Measurements from ENCODE around the gene B4GAT1. TPM values are rescaled to one million over a fixed set of nuclear protein-coding genes. Genes with fewer than 3 reads are reported as not detected.

B4GAT1 gene
- total and polyA plus RNA-seq, 9 of the 15 experiments (the other 6 are each of a cell fraction or from before 2014, with no cell fraction given): 0.86 to 9.5 (median 3.8) TPM

DNA sequence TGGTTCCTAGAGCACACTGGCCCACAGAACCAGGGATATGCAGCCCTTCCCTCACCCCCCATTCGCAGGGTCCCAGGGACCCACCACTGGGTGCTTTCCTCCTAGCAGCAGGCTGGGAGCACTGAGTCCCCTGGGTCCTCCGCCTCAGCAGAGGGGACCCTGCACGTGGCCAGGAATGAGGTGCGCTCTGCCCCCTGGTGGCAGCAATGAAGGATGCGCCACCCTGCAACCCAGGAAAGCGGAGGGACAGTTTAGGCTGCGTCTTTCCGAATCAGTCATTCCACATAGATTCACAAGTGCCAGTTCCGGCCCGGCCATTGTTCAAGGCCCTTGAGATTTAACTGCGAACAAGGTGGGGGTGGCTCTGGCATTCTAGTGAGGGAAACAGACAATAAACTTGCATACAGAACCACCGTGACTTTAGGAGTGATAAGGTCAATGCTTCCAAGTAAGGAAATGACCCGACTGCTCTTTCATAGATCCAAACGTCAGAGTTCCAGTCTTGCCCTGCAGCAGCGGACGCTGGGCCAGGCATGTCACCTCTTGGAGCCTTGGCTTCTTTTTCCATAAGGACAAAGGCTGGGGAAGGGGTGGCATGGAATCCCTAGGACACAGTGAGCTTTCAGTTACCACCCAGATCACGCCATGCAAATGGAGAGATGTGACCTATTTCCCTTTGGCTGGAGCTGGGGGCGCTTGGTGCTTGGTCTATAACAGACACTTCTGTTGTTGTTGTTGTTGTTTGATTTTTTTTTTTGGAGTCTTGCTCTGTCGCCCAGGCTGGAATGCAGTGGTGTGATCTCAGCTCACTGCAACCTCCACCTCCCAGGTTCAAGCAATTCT, 18.9 kb downstream of the B4GAT1 start (continued):
- TF ChIP-seq BACH1 (tag; IDR thresholded peaks at IDR 0.05) (no peak), ZBTB17 (CRISPR knock-in tag; IDR thresholded peaks at IDR 0.05) (no peak), RBM14 (IDR thresholded peaks at IDR 0.05; ENCODE audit: borderline replicate concordance, insufficient read depth, low read depth, low read length) (no peak), ZNF766 (CRISPR knock-in tag; conservative IDR thresholded peaks at IDR 0.05) (no peak), U2AF1 (optimal IDR thresholded peaks at IDR 0.05; ENCODE audit: low read depth, low read length) (no peak), ZFP30 (CRISPR knock-in tag; IDR thresholded peaks at IDR 0.05; ENCODE audit: borderline replicate concordance) (no peak), AFF4 (CRISPR knock-in tag; IDR thresholded peaks at IDR 0.05) (no peak), KDM5B (IDR thresholded peaks at IDR 0.05; ENCODE audit: insufficient replicate concordance, low read depth, low read length) (peak; percentile 39), NFRKB (IDR thresholded peaks at IDR 0.05; ENCODE audit: low read depth) (no peak), RHOXF2B (CRISPR knock-in tag; conservative IDR thresholded peaks at IDR 0.05) (no peak), MIER1 (IDR thresholded peaks at IDR 0.05; ENCODE audit: low read depth) (no peak)
- TF ChIP-seq, protein P1, sequence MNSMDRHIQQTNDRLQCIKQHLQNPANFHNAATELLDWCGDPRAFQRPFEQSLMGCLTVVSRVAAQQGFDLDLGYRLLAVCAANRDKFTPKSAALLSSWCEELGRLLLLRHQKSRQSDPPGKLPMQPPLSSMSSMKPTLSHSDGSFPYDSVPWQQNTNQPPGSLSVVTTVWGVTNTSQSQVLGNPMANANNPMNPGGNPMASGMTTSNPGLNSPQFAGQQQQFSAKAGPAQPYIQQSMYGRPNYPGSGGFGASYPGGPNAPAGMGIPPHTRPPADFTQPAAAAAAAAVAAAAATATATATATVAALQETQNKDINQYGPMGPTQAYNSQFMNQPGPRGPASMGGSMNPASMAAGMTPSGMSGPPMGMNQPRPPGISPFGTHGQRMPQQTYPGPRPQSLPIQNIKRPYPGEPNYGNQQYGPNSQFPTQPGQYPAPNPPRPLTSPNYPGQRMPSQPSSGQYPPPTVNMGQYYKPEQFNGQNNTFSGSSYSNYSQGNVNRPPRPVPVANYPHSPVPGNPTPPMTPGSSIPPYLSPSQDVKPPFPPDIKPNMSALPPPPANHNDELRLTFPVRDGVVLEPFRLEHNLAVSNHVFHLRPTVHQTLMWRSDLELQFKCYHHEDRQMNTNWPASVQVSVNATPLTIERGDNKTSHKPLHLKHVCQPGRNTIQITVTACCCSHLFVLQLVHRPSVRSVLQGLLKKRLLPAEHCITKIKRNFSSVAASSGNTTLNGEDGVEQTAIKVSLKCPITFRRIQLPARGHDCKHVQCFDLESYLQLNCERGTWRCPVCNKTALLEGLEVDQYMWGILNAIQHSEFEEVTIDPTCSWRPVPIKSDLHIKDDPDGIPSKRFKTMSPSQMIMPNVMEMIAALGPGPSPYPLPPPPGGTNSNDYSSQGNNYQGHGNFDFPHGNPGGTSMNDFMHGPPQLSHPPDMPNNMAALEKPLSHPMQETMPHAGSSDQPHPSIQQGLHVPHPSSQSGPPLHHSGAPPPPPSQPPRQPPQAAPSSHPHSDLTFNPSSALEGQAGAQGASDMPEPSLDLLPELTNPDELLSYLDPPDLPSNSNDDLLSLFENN (IDR thresholded peaks at IDR 0.05; ENCODE audit: low read depth in 2 of 2, low read length in 2 of 2): no peak
- TF ChIP-seq, protein P2, sequence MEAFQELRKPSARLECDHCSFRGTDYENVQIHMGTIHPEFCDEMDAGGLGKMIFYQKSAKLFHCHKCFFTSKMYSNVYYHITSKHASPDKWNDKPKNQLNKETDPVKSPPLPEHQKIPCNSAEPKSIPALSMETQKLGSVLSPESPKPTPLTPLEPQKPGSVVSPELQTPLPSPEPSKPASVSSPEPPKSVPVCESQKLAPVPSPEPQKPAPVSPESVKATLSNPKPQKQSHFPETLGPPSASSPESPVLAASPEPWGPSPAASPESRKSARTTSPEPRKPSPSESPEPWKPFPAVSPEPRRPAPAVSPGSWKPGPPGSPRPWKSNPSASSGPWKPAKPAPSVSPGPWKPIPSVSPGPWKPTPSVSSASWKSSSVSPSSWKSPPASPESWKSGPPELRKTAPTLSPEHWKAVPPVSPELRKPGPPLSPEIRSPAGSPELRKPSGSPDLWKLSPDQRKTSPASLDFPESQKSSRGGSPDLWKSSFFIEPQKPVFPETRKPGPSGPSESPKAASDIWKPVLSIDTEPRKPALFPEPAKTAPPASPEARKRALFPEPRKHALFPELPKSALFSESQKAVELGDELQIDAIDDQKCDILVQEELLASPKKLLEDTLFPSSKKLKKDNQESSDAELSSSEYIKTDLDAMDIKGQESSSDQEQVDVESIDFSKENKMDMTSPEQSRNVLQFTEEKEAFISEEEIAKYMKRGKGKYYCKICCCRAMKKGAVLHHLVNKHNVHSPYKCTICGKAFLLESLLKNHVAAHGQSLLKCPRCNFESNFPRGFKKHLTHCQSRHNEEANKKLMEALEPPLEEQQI (IDR thresholded peaks at IDR 0.05): no peak
- TF ChIP-seq, protein P3, sequence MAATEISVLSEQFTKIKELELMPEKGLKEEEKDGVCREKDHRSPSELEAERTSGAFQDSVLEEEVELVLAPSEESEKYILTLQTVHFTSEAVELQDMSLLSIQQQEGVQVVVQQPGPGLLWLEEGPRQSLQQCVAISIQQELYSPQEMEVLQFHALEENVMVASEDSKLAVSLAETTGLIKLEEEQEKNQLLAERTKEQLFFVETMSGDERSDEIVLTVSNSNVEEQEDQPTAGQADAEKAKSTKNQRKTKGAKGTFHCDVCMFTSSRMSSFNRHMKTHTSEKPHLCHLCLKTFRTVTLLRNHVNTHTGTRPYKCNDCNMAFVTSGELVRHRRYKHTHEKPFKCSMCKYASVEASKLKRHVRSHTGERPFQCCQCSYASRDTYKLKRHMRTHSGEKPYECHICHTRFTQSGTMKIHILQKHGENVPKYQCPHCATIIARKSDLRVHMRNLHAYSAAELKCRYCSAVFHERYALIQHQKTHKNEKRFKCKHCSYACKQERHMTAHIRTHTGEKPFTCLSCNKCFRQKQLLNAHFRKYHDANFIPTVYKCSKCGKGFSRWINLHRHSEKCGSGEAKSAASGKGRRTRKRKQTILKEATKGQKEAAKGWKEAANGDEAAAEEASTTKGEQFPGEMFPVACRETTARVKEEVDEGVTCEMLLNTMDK (IDR thresholded peaks at IDR 0.05; ENCODE audit: borderline replicate concordance, insufficient read depth, low read depth, low read length, poor library complexity, severe bottlenecking): peak; percentile 73
